Measurements from ENCODE around the gene FOXO3. TPM values are rescaled to one million over a fixed set of nuclear protein-coding genes. Genes with fewer than 3 reads are reported as not detected.

The FOXO3 gene
- total RNA-seq, 2 donors from 2014 or later: 10.4 to 21.3 TPM

- no peaks in the 10 kb centered on the region for H3K27me3 Mint-ChIP-seq
- H3K36me3 Mint-ChIP-seq (ENCODE audit: low read depth): no peaks in the 10 kb centered on the region
- H3K9me3 Mint-ChIP-seq: no peaks in the 10 kb centered on the region
- H3K4me3 Mint-ChIP-seq: no peak overlapping the region
- H3K4me1 Mint-ChIP-seq: peaks cover 4% of the 10 kb centered on the region
- H3K27ac Mint-ChIP-seq: no peak overlapping the region
- no peak for ATAC-seq (replicated peaks)
Measured at GRCh38 chr6:108711071-108711470, 150.4 kb downstream of the FOXO3 start.

- Mint-ChIP-seq H3K36me3 (ENCODE audit: low read depth) (no peaks in the 10 kb centered on the region), H3K4me3 (no peak overlapping the region), H3K9me3 (no peaks in the 10 kb centered on the region), H3K4me1 (peaks cover 4% of the 10 kb centered on the region), H3K27me3 (no peaks in the 10 kb centered on the region), H3K27ac (no peak overlapping the region)
- ATAC-seq (replicated peaks): no peak
Measured at GRCh38 chr6:108711826-108712225, 151.1 kb downstream of the FOXO3 start.

GRCh38 chr6:108712946-108713345, 152.2 kb downstream of the FOXO3 start:
- ATAC-seq (replicated peaks): no peak
- Mint-ChIP-seq H3K9me3 (no peaks in the 10 kb centered on the region), H3K4me1 (peaks cover 4% of the 10 kb centered on the region), H3K36me3 (ENCODE audit: low read depth) (no peaks in the 10 kb centered on the region), H3K4me3 (no peak overlapping the region), H3K27me3 (no peaks in the 10 kb centered on the region), H3K27ac (no peak overlapping the region)

- no peaks in the 10 kb centered on the region for H3K27me3 Mint-ChIP-seq
- H3K9me3 Mint-ChIP-seq: no peaks in the 10 kb centered on the region
- no peak overlapping the region for H3K27ac Mint-ChIP-seq
- H3K4me3 Mint-ChIP-seq: no peak overlapping the region
- H3K36me3 Mint-ChIP-seq (ENCODE audit: low read depth): no peaks in the 10 kb centered on the region
- no peak for ATAC-seq (replicated peaks)
- H3K4me1 Mint-ChIP-seq: peaks cover 4% of the 10 kb centered on the region
Measured at GRCh38 chr6:108714101-108714765, 153.5 kb downstream of the FOXO3 start.

GRCh38 chr6:108714766-108715414, 154.2 kb downstream of the FOXO3 start:
- no peak overlapping the region for H3K4me3 Mint-ChIP-seq
- H3K27ac Mint-ChIP-seq: no peak overlapping the region
- no peaks in the 10 kb centered on the region for H3K36me3 Mint-ChIP-seq (ENCODE audit: low read depth)
- peaks cover 4% of the 10 kb centered on the region for H3K4me1 Mint-ChIP-seq
- no peaks in the 10 kb centered on the region for H3K9me3 Mint-ChIP-seq
- no peaks in the 10 kb centered on the region for H3K27me3 Mint-ChIP-seq
- ATAC-seq (replicated peaks): no peak

GRCh38 chr6:108715832-108716231, 155.1 kb downstream of the FOXO3 start:
- no peak overlapping the region for H3K27ac Mint-ChIP-seq
- no peak for ATAC-seq (replicated peaks)
- peaks cover 4% of the 10 kb centered on the region for H3K4me1 Mint-ChIP-seq
- H3K4me3 Mint-ChIP-seq: no peak overlapping the region
- H3K9me3 Mint-ChIP-seq: no peaks in the 10 kb centered on the region
- no peaks in the 10 kb centered on the region for H3K36me3 Mint-ChIP-seq (ENCODE audit: low read depth)
- H3K27me3 Mint-ChIP-seq: peaks cover under 1% of the 10 kb centered on the region

GRCh38 chr6:108716801-108717791, 156.4 kb downstream of the FOXO3 start:
- no peaks in the 10 kb centered on the region for H3K9me3 Mint-ChIP-seq
- H3K27me3 Mint-ChIP-seq: peaks cover 4% of the 10 kb centered on the region
- peaks cover 4% of the 10 kb centered on the region for H3K4me1 Mint-ChIP-seq
- no peaks in the 10 kb centered on the region for H3K36me3 Mint-ChIP-seq (ENCODE audit: low read depth)
- H3K4me3 Mint-ChIP-seq: no peak overlapping the region
- H3K27ac Mint-ChIP-seq: no peak overlapping the region
- ATAC-seq (replicated peaks): no peak

GRCh38 chr6:108719477-108719876, 158.8 kb downstream of the FOXO3 start:
- Mint-ChIP-seq H3K9me3 (no peaks in the 10 kb centered on the region), H3K36me3 (ENCODE audit: low read depth) (no peaks in the 10 kb centered on the region), H3K4me3 (no peak overlapping the region), H3K4me1 (peaks cover under 1% of the 10 kb centered on the region), H3K27me3 (peaks cover 4% of the 10 kb centered on the region), H3K27ac (no peak overlapping the region)
- ATAC-seq (replicated peaks): no peak

GRCh38 chr6:108720827-108721226, 160.1 kb downstream of the FOXO3 start:
- no peak overlapping the region for H3K27ac Mint-ChIP-seq
- no peaks in the 10 kb centered on the region for H3K36me3 Mint-ChIP-seq (ENCODE audit: low read depth)
- H3K4me3 Mint-ChIP-seq: no peak overlapping the region
- no peaks in the 10 kb centered on the region for H3K9me3 Mint-ChIP-seq
- peaks cover 4% of the 10 kb centered on the region for H3K27me3 Mint-ChIP-seq
- ATAC-seq (replicated peaks): no peak
- H3K4me1 Mint-ChIP-seq: no peaks in the 10 kb centered on the region

GRCh38 chr6:108721286-108721685, 160.6 kb downstream of the FOXO3 start:
- peaks cover 4% of the 10 kb centered on the region for H3K27me3 Mint-ChIP-seq
- no peak overlapping the region for H3K4me3 Mint-ChIP-seq
- no peak overlapping the region for H3K27ac Mint-ChIP-seq
- H3K36me3 Mint-ChIP-seq (ENCODE audit: low read depth): no peaks in the 10 kb centered on the region
- H3K9me3 Mint-ChIP-seq: no peaks in the 10 kb centered on the region
- no peak for ATAC-seq (replicated peaks)
- H3K4me1 Mint-ChIP-seq: no peaks in the 10 kb centered on the region

GRCh38 chr6:108723594-108723993, 162.9 kb downstream of the FOXO3 start:
- Mint-ChIP-seq H3K4me3 (no peak overlapping the region), H3K27me3 (peaks cover 4% of the 10 kb centered on the region)

GRCh38 chr6:108726726-108727339, 166.1 kb downstream of the FOXO3 start:
- Mint-ChIP-seq H3K27me3 (peaks cover 6% of the 10 kb centered on the region), H3K27ac (no peak overlapping the region), H3K36me3 (ENCODE audit: low read depth) (no peaks in the 10 kb centered on the region), H3K4me1 (no peaks in the 10 kb centered on the region), H3K4me3 (no peak overlapping the region), H3K9me3 (no peaks in the 10 kb centered on the region)
- no peak for ATAC-seq (replicated peaks)

More at GRCh38 chr6:108723594-108723993, 162.9 kb downstream of the FOXO3 start:
- Mint-ChIP-seq H3K9me3 (no peaks in the 10 kb centered on the region), H3K4me1 (no peaks in the 10 kb centered on the region), H3K27ac (no peak overlapping the region), H3K36me3 (ENCODE audit: low read depth) (no peaks in the 10 kb centered on the region)
- ATAC-seq (replicated peaks): no peak

- Mint-ChIP-seq H3K4me1 (no peaks in the 10 kb centered on the region), H3K4me3 (no peak overlapping the region), H3K27ac (no peak overlapping the region), H3K9me3 (no peaks in the 10 kb centered on the region), H3K36me3 (ENCODE audit: low read depth) (no peaks in the 10 kb centered on the region), H3K27me3 (peaks cover 6% of the 10 kb centered on the region)
- no peak for ATAC-seq (replicated peaks)
Measured at GRCh38 chr6:108727966-108728730, 167.4 kb downstream of the FOXO3 start.

GRCh38 chr6:108728826-108729225, 168.1 kb downstream of the FOXO3 start:
- H3K27ac Mint-ChIP-seq: no peak overlapping the region
- H3K4me3 Mint-ChIP-seq: no peak overlapping the region
- ATAC-seq (replicated peaks): no peak
- H3K4me1 Mint-ChIP-seq: no peaks in the 10 kb centered on the region
- H3K9me3 Mint-ChIP-seq: no peaks in the 10 kb centered on the region
- H3K27me3 Mint-ChIP-seq: peaks cover 6% of the 10 kb centered on the region
- no peaks in the 10 kb centered on the region for H3K36me3 Mint-ChIP-seq (ENCODE audit: low read depth)
